Hindlimb muscle (tissue), 1 donor: ENCODE data around the gene RELA. TPM values are rescaled to one million over a fixed set of nuclear protein-coding genes. Genes with fewer than 3 reads are reported as not detected.

Experiments
- DNase-seq: peaks from one replicate; pipeline ENCODE4 v3.0.0-alpha.2; 2013
- polyA plus RNA-seq: library from polyadenylated mRNA; unstranded; fragments of 120-200 nt; gene quantifications from one replicate; pipeline ENCODE4 v1.2.1, GENCODE V29; 2013; ENCODE audit not compliant: insufficient read length

RELA gene
- polyA plus RNA-seq, 1 donor = 50.6 TPM

DNA sequence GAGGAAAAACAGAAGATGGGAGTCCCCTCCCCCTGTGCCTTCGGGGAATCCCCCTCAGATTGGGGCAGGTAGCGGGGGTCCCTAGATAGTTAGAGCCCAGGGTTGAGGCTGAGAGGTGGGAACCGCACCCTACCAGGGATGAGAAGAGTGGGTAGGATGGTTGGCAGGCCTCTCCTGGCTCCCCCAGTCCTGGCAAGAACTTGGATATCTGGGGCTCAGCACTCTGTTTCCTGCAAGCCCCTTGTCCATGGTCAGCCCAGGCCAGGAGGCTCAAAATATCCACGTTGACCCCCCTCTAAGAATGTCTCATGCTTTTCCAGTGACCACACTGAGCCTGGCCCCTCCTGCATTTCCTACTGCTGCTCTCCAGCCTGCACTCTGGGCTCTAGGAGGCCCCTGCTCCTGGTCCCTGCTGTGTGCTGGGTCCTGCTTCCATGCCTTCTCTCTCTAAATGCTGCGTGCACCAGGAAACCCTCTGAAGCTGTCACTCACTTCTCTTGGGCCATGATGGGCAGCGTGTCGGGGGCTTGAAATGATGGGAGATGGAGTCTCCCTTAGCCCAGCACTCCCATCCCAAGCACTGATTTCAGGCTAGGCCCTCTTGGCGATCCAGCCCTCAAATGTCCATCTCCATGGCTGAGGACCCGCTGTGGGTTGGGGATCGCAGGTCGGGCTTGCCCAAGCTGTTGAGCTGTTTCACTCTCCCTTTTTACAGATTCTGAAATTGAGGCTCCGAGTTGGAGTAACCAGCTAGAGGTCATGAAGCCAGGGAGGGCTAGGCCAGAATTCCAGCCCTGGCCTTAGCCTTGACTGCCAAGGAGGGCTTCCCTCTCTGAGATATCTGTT lies 50.7 kb downstream of the RELA start:
- DNase-seq = no peak

DNA sequence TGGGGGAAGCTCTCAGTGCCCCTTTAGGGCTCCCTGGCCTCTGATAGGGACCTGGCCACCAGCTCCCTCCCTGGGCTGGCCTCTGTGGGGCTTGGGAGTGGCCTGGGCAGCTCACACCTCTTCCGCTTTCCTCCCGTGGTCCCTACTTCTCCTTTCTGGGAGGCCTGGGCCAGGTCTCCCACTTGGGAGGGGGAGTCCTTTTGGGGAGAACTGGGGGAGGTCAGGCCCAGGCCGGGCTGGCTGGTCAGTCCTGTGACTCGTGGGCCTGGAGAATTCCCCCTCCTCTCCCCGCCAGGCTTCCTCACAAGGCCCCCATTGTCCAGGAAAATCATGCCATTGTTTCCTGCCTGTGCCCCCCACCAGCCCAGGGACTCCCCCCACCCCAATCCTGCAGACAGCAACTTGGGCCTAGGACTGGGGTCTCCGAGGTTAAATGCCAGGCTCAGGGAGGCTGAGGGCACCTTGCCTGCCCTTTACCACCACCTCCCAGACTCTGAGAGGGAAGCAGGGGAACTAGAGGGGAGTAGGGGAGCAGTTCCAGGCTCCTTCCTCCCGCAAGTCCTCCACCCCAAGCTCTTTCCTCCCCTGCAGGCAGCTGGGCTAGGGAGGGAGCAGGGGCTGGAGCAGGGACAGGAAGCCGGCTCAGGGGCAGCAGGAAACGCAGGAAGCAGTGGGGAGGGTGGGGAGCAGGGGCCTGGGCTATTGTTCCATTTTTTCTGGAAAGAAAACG lies 51.5 kb downstream of the RELA start:
- DNase-seq = no peak

DNA sequence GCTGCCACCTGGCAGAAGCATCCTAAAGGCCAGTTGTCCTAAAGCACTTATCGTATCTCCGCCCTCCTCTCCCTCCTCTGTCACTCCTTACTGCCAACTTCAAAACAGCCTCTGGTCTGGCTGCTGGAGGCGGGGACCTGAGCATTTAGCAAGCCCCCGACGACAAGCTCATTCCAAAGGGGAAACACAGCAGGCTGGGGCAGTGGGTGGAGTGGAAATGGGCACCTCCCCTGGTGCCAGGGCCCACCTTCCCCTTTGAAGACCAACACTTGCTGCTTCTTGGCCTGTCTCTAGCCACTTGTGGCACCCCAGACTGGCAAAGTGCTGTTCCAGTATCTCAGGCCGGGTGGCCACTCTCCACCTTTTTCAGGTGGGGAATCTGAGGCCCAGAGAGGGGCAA lies 52.3 kb downstream of the RELA start:
- no peak for DNase-seq

DNA sequence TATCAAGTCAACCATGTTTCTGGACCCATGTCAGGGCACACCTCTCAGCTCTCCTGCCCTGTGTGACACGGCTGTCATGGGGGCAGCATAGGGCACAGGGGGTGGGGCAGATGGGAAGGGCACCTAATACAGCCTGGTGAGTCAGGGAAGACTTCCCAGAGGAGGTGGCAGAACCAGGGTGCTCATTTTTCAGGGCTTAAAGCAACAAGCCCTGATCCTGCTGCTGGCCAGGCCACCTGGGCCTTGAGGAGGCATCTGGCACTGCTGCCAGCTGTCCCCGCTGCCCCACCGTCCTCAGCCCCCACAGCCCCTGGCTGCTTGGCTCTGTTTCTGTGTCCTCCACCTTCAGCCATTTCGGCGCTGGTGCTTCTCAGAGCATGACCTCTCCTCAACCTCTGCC lies 53.1 kb downstream of the RELA start:
- no peak for DNase-seq

DNA sequence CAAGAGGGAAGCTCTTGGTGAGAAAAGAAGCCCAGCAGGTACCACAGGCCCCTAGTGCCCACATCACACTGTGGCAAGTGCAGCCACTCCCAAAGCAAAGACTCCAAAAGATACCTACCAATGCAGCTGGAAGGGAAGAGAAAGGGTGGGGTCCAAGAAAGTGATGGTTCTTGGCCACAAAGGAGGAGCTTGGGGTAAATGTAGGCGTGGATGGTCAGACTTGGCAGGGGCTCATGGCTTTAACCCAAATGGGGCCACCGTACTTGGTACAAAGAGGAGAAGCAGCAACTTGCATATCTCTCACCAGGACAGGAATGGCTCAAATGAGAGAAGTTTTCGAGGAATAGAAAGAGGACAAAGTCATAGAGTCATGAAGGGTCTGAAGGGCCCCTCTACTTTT lies 53.5 kb downstream of the RELA start:
- no peak for DNase-seq

DNA sequence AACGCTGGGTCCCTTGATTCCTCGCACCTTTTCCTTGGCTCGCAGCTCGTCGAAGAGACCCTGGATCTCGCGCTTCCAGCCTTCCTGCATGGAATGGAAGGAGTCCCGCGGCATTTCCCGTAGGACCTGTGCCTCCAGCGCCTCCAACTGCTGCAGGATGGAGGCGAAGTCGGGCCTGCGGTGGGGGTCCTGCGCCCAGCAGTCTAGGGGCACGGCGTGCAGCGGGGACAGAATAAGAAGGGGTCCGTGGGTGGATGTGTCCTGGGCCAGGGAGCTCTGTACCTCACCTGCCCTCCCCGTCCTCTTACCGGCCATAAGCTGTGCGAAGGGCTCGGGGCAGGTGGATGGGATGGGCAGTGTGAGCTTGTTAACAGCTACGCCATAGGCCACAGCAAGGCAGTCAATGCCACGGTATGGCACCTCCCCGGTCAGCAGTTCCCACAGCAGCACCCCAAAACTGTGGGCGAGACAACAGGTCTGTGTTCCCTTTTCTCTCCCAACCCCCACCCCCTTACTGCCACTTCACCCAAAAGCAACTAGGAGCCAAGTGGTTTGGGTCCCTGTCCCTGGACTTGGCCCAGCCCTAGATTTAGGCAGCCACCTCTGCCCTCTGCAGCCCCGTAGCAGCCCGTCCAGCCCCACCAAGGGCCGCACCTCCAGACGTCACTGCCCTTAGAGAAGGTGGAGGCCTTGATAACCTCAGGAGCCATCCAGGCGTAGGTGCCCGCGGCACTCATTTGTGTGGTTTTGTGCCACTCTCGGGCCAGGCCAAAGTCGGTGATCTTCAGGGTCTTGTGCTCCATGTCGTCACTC lies 54.9 kb downstream of the RELA start:
- no peak for DNase-seq

DNA sequence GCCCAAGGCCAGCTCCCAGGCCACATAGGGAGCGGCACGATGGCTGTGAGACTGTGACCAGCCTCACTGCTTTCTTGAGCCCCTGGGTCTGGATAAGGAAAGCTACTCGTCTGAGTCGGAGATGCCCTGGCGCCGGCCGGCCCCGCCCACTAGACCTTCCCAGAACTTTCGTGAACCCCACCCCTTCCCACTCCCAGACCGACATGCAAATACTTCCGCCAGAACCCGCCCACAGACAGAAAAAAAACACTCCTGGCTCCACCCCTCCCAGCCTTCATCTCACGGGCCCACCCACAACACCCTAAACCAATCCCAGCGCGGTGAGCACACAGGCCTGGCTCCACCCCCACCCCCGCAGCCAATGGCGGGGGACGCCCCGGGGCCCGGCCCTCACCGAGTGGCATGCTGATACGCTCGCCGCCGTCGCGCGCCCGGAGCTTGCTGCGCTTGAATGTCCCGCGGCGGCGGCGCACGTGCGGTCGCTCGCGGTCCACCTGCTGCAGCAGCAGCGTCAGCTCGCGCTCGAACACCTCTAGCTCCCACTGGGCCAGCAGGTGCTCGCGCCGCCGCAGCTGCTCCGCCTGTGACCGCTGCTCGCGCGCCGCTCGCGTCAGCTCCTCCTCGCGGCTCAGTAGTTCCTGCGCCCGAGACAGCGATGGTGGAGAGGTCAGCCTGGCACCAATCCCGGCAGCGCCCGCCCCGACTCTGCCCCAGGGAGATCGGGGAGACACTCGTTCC lies 55.7 kb downstream of the RELA start:
- DNase-seq = peak; percentile 93

DNA sequence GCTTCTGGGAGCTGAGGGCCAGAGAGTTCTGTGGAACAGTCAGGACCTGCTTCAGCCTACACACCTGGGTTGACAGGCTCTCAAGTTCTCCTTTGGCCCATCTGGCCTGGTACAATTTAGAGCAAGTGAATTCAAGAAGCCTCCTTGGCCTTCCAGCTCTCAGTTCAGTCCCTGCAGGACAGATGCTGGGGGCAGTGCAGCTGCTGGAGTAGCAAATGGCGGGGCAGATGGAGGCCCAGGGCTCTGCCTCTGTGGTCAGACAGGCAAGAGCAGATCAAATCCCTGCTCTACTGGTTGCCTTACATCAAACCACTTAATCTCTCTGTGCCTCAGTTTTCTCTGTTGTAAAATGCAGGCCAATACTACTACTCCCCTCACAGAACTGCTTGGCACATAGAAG lies 58.5 kb downstream of the RELA start:
- no peak for DNase-seq

Other genes starting within 250 kb of the RELA start
- 88.9 TPM for gene NEAT1, start 240.1 kb downstream of the RELA start, polyA plus RNA-seq
- gene MALAT1, start 163.9 kb downstream of the RELA start, polyA plus RNA-seq = 191 TPM
- 54.1 TPM for gene SCYL1, start 137.8 kb downstream of the RELA start, polyA plus RNA-seq
- 126 TPM for gene LTBP3, start 104.6 kb downstream of the RELA start, polyA plus RNA-seq
- 61.4 TPM for gene ZNRD2, start 92.4 kb downstream of the RELA start, polyA plus RNA-seq
- 52.5 TPM for gene FAM89B, start 90.4 kb downstream of the RELA start, polyA plus RNA-seq
- 391 TPM for gene EHBP1L1, start 86.9 kb downstream of the RELA start, polyA plus RNA-seq
- 1.8 TPM for gene KCNK7, start 67.1 kb downstream of the RELA start, polyA plus RNA-seq
- gene MAP3K11, start 48.7 kb downstream of the RELA start, polyA plus RNA-seq = 33.6 TPM
- 21.7 TPM for gene PCNX3, start 47.1 kb downstream of the RELA start, polyA plus RNA-seq
- gene SIPA1, start 24.8 kb downstream of the RELA start, polyA plus RNA-seq = 41.7 TPM
- 39.2 TPM for gene KAT5, start 49.3 kb upstream of the RELA start, polyA plus RNA-seq
- gene RNASEH2C, start 57.9 kb upstream of the RELA start, polyA plus RNA-seq = 25.7 TPM
- gene AP5B1, start 118.1 kb upstream of the RELA start, polyA plus RNA-seq = 2.1 TPM
- not detected for gene OVOL1, start 124.1 kb upstream of the RELA start, polyA plus RNA-seq
- 1.6 TPM for gene SNX32, start 171.0 kb upstream of the RELA start, polyA plus RNA-seq
- gene CFL1, start 195.3 kb upstream of the RELA start, polyA plus RNA-seq = 626 TPM
- 52.3 TPM for gene MUS81, start 197.5 kb upstream of the RELA start, polyA plus RNA-seq
- 87.9 TPM for gene EFEMP2, start 209.9 kb upstream of the RELA start, polyA plus RNA-seq
- 0.81 TPM for gene CTSW, start 216.9 kb upstream of the RELA start, polyA plus RNA-seq
- gene FIBP, start 225.6 kb upstream of the RELA start, polyA plus RNA-seq = 59.8 TPM
- gene CCDC85B, start 227.8 kb upstream of the RELA start, polyA plus RNA-seq = 22.2 TPM
- gene FOSL1, start 237.5 kb upstream of the RELA start, polyA plus RNA-seq = 0.54 TPM